ENCODE data around the gene MAP2K6.

The MAP2K6 gene

GRCh38 chr17:69539781-69540319, 125.4 kb downstream of the MAP2K6 start:
- no peak for DNase-seq

GRCh38 chr17:69540356-69540755, 125.9 kb downstream of the MAP2K6 start:
- DNase-seq: no peak

- DNase-seq: no peak
Measured at GRCh38 chr17:69547230-69547629, 132.7 kb downstream of the MAP2K6 start.

GRCh38 chr17:69547947-69548346, 133.4 kb downstream of the MAP2K6 start:
- DNase-seq: no peak

GRCh38 chr17:69551212-69552010, 136.9 kb downstream of the MAP2K6 start:
- no peak for DNase-seq

- no peak for DNase-seq
Measured at GRCh38 chr17:69552986-69553667, 138.6 kb downstream of the MAP2K6 start.

GRCh38 chr17:69555056-69555455, 140.6 kb downstream of the MAP2K6 start:
- no peak for DNase-seq

- DNase-seq: no peak
Measured at GRCh38 chr17:69557339-69557738, 142.8 kb downstream of the MAP2K6 start.

- no peak for DNase-seq
Measured at GRCh38 chr17:69558796-69559195, 144.3 kb downstream of the MAP2K6 start.

- no peak for DNase-seq
Measured at GRCh38 chr17:69560987-69561441, 146.5 kb downstream of the MAP2K6 start.

- no peak for DNase-seq
Measured at GRCh38 chr17:69561462-69561861, 147.0 kb downstream of the MAP2K6 start.

- no peak for DNase-seq
Measured at GRCh38 chr17:69565447-69565846, 150.9 kb downstream of the MAP2K6 start.

GRCh38 chr17:69567130-69567529, 152.6 kb downstream of the MAP2K6 start:
- no peak for DNase-seq

GRCh38 chr17:69572747-69573146, 158.2 kb downstream of the MAP2K6 start:
- DNase-seq: no peak

GRCh38 chr17:69573396-69573795, 158.9 kb downstream of the MAP2K6 start:
- no peak for DNase-seq

- DNase-seq: no peak
Measured at GRCh38 chr17:69574257-69575197, 160.0 kb downstream of the MAP2K6 start.

- no peak for DNase-seq
Measured at GRCh38 chr17:69575346-69575761, 160.9 kb downstream of the MAP2K6 start.

GRCh38 chr17:69577098-69577497, 162.6 kb downstream of the MAP2K6 start:
- DNase-seq: no peak

- DNase-seq: no peak
Measured at GRCh38 chr17:69578385-69578936, 164.0 kb downstream of the MAP2K6 start.

GRCh38 chr17:69579961-69580677, 165.6 kb downstream of the MAP2K6 start:
- no peak for DNase-seq

GRCh38 chr17:69581061-69581961, 166.8 kb downstream of the MAP2K6 start:
- DNase-seq: no peak

All from activated CD4-positive, alpha-beta T cell treated with anti-CD3 and anti-CD28 coated beads for 1 hour (primary cell).